GM19438 (cell line): ENCODE measurements around the gene CAMKMT.

Source experiments
- ATAC-seq: cut with Tn5 transposase; IDR thresholded peaks from one replicate; pipeline ENCODE4 v1.9.1; 2021; ENCODE audit warnings: low read depth; ENCODE audit not compliant: unreplicated experiment

Gene CAMKMT

DNA sequence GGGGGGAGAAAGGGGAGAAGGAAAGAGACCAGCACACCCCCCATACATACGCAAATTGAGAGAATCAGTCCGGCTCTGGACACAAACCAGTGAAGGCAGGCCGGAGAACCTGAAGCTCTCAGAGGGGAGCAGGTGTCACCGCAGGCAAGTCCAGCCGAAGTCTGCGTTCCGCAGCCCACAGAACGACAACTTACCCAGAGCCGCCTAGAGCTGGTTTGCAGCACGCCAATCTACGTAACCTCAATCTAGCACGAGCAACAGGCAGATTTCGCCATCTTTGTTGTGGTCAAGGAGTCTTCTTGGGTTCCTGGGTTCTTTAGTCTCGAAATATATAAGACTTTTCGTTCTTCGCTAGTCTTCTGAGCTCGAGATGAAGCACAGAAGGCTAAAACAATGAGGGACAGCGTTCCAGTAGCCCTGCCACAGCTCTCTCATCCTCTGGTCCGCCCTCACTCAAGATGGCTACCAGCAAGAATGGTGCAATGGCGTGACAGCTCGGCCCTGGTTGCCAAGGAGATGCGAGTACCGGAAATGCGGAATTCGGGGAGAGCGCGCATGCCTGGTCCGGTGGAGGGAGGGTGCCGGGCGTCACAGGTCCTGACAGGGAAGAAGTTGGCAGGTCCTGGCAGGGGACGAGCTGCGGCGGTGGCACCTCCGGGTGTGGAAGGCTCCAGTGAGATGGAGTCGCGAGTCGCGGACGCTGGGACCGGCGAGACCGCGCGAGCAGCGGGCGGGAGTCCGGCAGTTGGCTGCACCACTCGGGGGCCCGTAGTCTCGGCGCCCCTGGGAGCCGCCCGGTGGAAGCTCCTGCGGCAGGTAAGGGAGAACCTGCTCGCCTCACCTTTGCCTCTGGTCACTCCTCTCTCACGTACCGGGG lies at the start of gene CAMKMT, which contains the start of gene PREPL:
TSS of gene CAMKMT (plus strand) at position 618 of the 877 bp plus-strand sequence.
TSS of gene PREPL (minus strand) at position 165 of the 877 bp plus-strand sequence. CDS start 15,152 bp downstream, outside the sequence.
- peak; percentile 78 for ATAC-seq

GRCh38 chr2:44314362-44314761 lies 47.4 kb upstream of the CAMKMT start:
- no peak for ATAC-seq

DNA sequence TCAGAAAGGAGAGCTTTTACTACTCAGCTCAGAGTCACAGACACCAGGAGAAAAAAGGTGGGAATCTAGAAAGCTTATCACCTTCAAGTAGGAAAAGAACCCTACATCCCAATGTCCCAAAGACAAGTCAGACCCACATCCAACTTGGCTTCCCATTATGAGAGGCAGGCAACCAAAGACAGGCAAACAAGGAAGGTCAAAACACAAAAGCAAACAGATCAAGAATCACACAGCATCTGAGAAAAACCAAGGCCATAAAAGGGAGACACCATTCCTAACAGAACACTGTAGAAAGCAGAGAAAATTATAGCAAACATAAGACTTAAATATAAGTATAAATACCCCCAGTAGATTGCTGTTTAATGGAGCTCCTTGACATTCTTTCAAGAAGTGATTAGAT lies 45.8 kb upstream of the CAMKMT start:
- ATAC-seq: no peak

- ATAC-seq: no peak
Measured at GRCh38 chr2:44320832-44321231, 40.9 kb upstream of the CAMKMT start.

DNA sequence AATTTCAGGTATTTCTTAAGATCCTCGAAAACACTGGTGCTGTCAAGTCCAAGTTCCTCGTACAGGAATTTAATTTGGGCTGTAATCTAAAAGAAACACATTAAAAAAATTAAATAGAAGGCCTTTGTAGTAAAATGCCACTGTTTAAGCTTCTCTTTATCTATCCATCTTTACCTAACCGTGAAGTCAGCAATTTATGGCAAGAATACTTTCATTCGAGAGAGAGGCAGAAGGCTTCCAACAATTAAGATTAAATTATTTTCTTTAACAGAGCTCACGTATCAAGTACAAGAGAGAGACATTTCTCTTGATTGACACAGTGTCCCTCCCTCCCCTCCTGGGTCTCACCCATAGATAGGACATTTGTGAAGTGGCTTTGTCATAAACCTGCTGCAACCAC lies 40.4 kb upstream of the CAMKMT start:
- no peak for ATAC-seq

DNA sequence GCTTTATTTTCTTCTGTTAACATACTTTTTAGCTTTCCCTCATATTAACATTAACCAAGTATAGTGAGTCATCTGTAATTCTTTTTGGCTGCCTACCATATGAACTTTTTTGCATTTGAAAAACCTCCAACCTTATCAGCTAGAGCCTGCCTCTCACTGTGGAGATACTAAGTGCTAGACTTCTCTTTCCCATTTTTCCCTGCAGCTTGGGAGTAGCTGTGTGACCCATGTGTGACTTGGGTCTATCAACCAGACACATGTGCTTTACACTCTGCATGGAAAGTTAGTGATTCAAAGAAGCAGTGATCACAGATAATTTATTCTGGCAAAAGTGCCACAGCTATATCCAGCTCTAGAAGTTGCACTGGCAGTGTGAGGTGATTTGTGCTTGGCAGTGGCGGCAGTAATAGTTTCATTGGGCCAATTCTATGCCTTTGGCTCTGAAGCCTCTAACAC lies 36.7 kb upstream of the CAMKMT start:
- ATAC-seq: no peak

GRCh38 chr2:44325897-44326296 lies 35.9 kb upstream of the CAMKMT start:
- no peak for ATAC-seq

DNA sequence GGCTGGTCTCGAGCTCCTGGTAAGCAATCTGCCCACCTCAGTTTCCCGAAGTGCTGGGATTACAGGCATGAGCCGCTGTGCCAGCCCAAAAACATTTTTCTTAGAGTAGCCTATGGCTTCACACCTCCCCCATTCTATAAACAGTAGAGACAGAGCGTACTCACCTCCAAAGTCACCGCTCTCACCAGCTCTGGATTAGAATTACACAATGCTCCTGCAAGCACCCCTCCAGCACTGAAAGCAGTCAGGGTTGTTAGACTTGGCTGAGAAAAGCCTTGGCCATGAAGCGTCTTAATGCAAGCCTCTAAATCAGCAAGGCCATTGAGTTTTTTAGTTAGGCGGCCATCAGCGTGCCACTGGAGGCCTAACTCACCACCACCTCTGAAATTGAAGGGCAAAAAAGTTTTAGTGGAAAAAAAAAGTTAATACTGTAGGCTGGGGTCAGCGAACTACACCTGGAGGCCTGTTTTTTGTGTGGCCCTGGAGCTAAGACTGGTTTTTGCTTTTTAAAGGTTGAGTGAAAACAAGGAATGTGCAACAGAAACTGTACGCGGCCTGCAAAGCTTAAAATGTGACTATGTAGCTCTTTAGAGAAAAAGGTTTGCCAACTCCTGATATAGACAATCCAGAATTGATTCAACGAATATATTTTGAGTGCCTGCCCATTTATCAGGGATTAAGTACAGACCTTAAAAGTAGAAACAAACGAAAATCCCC lies 35.0 kb upstream of the CAMKMT start:
- ATAC-seq: no peak

DNA sequence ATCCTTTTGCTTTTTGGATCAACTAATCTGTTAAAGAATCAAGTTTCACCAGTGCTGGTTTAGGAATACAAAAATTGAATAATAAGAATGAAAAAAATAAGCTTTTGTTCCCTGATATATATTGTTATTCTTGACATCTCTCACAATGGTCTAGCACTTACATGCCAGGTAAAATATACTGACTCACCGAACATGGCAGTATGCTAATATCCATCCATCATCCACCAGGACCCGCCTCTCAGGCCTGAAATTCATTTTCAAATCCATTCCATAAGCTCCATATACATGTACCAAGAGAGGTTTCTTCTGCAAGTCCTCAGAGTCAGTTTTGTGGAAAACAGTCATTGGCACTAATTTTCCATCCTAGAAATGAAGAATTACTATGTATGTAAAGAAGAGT lies 33.0 kb upstream of the CAMKMT start:
- ATAC-seq: no peak

GRCh38 chr2:44329343-44329742 lies 32.4 kb upstream of the CAMKMT start:
- ATAC-seq: no peak

DNA sequence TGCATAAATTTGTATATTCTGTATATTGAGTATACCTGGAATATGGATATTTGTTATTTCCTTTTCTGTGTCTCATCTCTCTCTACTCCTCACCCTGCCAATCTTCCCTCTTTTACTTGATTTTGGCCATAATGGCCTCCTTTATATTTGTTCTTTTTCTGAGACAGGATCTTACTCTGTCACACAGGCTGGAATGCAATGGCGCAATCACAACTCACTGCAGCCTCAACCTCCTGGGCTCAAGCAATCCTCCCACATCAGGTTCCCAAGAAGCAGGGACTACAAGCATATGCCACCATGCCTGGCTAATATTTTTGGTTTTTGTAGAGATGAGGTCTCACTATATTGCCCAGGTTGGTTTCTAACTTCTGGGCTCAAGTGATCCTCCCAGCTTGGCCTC lies 30.9 kb upstream of the CAMKMT start:
- no peak for ATAC-seq

GRCh38 chr2:44333994-44334393 lies 27.8 kb upstream of the CAMKMT start:
- ATAC-seq: no peak

- no peak for ATAC-seq
Measured at GRCh38 chr2:44335806-44336538, 25.8 kb upstream of the CAMKMT start.

- no peak for ATAC-seq
Measured at GRCh38 chr2:44342854-44343253, 18.9 kb upstream of the CAMKMT start.

DNA sequence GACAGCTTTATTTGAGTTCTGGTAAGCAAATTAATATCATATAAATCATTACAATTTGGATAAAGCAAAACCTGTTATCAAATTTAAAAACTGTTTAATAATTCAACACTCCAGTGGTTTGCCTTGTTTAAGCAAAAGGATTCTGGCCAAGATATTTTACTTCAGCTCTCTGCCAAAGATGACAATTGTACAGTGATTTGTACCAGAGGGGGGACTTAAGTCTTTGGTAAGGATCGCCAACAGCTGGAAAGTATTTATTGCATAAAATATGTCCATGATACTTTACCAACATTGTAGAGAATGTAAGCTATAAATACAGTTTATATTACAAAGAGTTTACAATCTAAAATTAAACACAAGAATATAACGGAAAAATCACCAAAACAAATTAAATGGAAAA lies 14.2 kb upstream of the CAMKMT start:
- ATAC-seq: no peak

DNA sequence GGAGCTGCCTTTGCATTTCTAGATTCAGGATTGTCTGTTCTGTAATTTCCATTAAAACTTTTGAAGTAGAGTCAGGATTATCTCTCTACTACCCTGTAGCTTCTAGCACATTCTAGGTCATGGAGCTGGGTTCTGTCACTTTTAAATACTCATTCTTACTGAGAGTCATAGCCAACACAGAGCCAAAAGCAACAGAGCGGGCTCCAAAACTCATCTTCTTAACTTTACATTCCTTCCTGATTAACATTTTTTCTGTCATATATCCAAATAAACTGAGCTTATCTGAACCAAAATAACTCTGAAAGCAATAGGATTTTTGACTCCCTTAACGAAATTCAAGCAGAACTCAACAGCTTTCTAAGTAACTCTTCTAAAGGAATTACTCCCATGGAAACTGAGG lies 13.3 kb upstream of the CAMKMT start:
- ATAC-seq: no peak

DNA sequence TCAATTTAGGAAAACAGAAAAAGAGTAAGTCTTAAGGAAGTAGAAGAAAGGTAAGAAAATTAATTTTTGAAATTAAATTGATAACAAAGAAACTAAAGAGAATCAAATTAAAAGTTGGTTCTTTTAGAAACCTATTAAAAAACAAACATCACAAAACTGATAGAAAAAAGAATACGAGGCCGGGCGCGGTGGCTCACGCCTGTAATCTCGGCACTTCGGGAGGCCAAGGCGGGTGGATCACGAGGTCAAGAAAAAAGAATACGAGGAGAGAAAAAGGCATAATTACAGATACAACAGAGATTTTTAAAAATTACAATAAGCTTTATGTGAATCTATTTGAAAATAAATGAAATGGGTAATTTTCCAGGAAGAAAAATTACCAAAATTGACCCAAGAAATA lies 12.2 kb upstream of the CAMKMT start:
- ATAC-seq: no peak

- ATAC-seq: no peak
Measured at GRCh38 chr2:44351088-44351487, 10.7 kb upstream of the CAMKMT start.

- no peak for ATAC-seq
Measured at GRCh38 chr2:44351676-44352075, 10.1 kb upstream of the CAMKMT start.

DNA sequence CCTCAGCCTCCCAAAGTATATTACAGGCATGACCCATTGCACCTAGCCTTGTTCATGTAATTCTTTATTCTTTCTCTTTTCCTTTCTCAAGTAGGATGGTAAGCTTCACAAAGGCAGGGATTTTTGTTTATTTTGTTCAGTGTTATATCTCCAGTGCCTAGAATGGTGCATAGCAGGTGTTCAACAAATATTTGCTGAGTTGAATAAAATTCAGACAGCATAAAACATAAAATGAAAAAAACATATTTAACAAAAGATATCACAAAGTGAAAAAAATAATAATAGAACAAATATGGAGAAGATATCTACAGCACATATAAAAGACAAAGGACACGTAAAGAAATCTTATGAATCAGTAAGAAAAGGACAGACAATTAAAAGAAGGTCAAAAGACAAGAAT lies 9.2 kb upstream of the CAMKMT start:
- ATAC-seq: no peak

- no peak for ATAC-seq
Measured at GRCh38 chr2:44354761-44355160, 7.0 kb upstream of the CAMKMT start.
